Activated CD4-positive, alpha-beta T cell treated with anti-CD3 and anti-CD28 coated beads, Interleukin-2, amount 10 ng/mL, durations not matched to agents 24 days and 14 days (primary cell): ENCODE measurements around the gene GDF2. TPM values are rescaled to one million over a fixed set of nuclear protein-coding genes. Genes with fewer than 3 reads are reported as not detected.

Source experiments
- DNase-seq: peaks from one replicate; pipeline ENCODE4 v3.0.0; 2022
- H3K27ac Mint-ChIP-seq: one replicate; pipeline ENCODE4 v1.8.0; 2022; ENCODE audit warnings: mild to moderate bottlenecking, mixed read lengths
- H3K27me3 Mint-ChIP-seq: one replicate; pipeline ENCODE4 v1.8.0; 2022; ENCODE audit warnings: mixed read lengths
- H3K36me3 Mint-ChIP-seq: one replicate; pipeline ENCODE4 v1.8.0; 2022; ENCODE audit warnings: low read depth, mild to moderate bottlenecking, mixed read lengths
- H3K4me1 Mint-ChIP-seq: one replicate; pipeline ENCODE4 v1.8.0; 2021; ENCODE audit warnings: mixed read lengths
- H3K4me3 Mint-ChIP-seq: one replicate; pipeline ENCODE4 v1.8.0; 2022; ENCODE audit warnings: mild to moderate bottlenecking, moderate library complexity, mixed read lengths
- H3K9me3 Mint-ChIP-seq: one replicate; pipeline ENCODE4 v1.8.0; 2021; ENCODE audit warnings: mixed read lengths
- intact Hi-C: fragments of 100-400 bp; cut with micrococcal nuclease; formaldehyde crosslinking; loops from one replicate; pipeline ENCODE4 v1.15.1; 2023
- total RNA-seq: library from RNA; stranded (reverse); gene quantifications from 2 replicates; pipeline ENCODE4 v1.2.3, GENCODE V29; 2022

GDF2 gene
- total RNA-seq, 1 donor from 2014 or later = not detected

- no peaks in the 10 kb centered on the region for H3K4me1 Mint-ChIP-seq
- no peaks in the 10 kb centered on the region for H3K36me3 Mint-ChIP-seq
- peaks cover 2% of the 10 kb centered on the region for H3K27me3 Mint-ChIP-seq
- H3K4me3 Mint-ChIP-seq = no peak overlapping the region
- H3K9me3 Mint-ChIP-seq = no peaks in the 10 kb centered on the region
- intact Hi-C loops = no loop called here
- DNase-seq = no peak
- no peak overlapping the region for H3K27ac Mint-ChIP-seq
These were observed 42.1 kb downstream of the GDF2 start for GRCh38 chr10:47364366-47364765.

DNA sequence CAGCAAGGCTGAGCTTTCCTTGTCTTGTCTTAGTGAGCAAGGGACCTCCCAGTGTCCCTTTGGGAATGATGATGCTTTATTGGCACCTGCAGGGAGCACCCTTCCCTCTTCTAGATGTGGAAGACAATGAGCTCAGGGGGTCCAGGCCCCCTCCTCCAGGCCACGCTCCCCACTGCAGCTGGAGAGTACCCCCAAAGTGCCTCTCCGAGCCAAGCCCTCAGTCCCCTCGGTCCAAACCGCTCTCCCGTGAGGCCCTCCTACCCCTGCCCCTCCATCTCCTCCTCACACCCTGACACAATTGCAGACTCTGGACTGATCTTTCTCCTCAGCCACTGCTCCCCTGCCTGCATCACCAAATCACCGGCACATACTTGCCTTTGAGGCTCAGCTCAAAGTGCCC, 42.7 kb downstream of the GDF2 start:
- no peak for DNase-seq
- H3K9me3 Mint-ChIP-seq = no peaks in the 10 kb centered on the region
- no peak overlapping the region for H3K27ac Mint-ChIP-seq
- no peak overlapping the region for H3K4me3 Mint-ChIP-seq
- H3K27me3 Mint-ChIP-seq = peaks cover 2% of the 10 kb centered on the region
- no peaks in the 10 kb centered on the region for H3K36me3 Mint-ChIP-seq
- intact Hi-C loops = no loop called here
- no peaks in the 10 kb centered on the region for H3K4me1 Mint-ChIP-seq

GRCh38 chr10:47365431-47366180, 43.4 kb downstream of the GDF2 start:
- intact Hi-C loops = no loop called here
- Mint-ChIP-seq H3K9me3 (no peaks in the 10 kb centered on the region), H3K27me3 (peaks cover 2% of the 10 kb centered on the region), H3K4me1 (no peaks in the 10 kb centered on the region), H3K27ac (no peak overlapping the region), H3K4me3 (no peak overlapping the region), H3K36me3 (no peaks in the 10 kb centered on the region)
- DNase-seq = no peak

DNA sequence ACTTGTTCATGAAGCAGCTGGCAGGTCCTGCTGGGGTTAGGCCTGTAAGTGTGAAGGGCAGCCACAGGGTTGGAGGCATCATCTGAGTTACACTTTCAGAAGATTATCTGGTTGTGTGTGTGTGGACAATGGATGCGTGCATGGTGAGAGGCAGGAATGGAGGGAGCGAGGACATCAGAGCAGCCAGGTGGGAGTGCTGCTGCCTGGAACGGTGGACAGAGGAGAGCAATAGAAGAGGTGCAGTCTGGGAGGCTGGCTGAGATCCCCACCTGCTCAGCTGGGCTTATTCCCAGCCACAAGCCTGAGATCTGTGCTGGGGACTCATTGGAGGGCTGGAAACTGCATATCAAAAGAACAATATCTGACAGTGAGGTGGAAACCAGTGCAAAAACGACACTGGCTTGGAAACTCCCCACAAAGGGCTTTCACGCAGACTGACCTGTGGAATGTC, 44.0 kb downstream of the GDF2 start:
- H3K4me1 Mint-ChIP-seq = no peaks in the 10 kb centered on the region
- no peak for DNase-seq
- no peaks in the 10 kb centered on the region for H3K36me3 Mint-ChIP-seq
- intact Hi-C loops = no loop called here
- H3K4me3 Mint-ChIP-seq = no peak overlapping the region
- H3K27me3 Mint-ChIP-seq = peaks cover 2% of the 10 kb centered on the region
- H3K9me3 Mint-ChIP-seq = no peaks in the 10 kb centered on the region
- H3K27ac Mint-ChIP-seq = no peak overlapping the region

DNA sequence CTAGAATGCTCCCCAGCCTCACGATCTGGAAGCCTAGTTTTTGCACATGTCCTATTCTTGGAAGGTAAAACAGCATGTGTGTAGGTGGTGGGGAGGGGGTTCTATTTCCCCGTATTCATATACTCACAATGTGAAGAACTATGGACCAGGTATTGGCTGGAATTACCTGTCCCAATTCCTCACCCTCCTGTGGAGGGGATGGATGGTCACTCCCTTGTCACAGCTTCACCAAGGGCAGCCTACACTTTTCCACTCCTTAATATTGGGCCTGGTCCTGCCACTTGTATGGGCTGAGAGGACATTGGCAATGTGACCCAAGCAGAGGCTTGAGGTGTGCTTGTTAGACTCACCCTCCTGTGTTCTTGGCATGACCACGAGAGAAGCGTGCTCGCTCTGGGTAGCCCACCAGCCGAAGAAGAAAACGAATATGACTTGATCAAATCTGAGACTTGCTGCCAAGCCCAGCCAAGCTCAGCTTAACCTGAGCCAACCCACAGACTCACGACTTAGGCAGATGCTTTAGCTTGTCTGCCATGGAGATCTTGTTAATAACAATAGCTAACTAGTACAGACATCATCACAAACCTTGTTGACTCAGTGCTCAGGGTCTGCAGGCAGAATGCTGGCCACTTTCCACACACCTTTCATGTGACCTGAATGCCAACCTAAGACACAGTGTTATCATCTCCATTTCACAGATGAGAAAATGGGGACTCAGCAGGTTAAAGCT, 44.6 kb downstream of the GDF2 start:
- no peak overlapping the region for H3K4me3 Mint-ChIP-seq
- no peaks in the 10 kb centered on the region for H3K9me3 Mint-ChIP-seq
- H3K27ac Mint-ChIP-seq = no peak overlapping the region
- DNase-seq = no peak
- intact Hi-C loops = no loop called here
- no peaks in the 10 kb centered on the region for H3K4me1 Mint-ChIP-seq
- peaks cover 2% of the 10 kb centered on the region for H3K27me3 Mint-ChIP-seq
- H3K36me3 Mint-ChIP-seq = no peaks in the 10 kb centered on the region

DNA sequence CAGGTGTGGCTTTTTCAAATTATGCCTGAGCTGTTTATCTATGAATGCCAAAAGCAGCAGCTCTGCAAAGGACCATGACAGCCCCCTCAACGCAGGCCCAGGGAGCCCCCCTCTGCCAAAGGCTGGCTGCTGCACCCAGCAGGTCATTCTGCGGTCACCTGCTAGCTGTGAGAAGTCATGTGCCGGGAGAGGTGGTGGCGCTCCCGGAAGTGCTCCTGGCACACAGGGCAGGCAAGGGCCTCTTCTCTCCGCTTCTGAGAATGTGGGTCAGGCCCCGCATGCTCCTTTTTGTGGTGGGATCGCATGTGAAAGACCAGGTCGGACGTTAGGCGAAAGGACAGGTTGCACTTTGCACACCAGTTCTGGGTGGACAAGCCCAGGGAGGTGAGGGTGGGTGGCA, 45.4 kb downstream of the GDF2 start:
- Mint-ChIP-seq H3K4me3 (no peak overlapping the region), H3K9me3 (no peaks in the 10 kb centered on the region), H3K27me3 (peaks cover 2% of the 10 kb centered on the region), H3K4me1 (peaks cover 2% of the 10 kb centered on the region), H3K36me3 (no peaks in the 10 kb centered on the region), H3K27ac (no peak overlapping the region)
- intact Hi-C loops = no loop called here
- DNase-seq = no peak

- H3K36me3 Mint-ChIP-seq = no peaks in the 10 kb centered on the region
- intact Hi-C loops = no loop called here
- H3K27ac Mint-ChIP-seq = no peak overlapping the region
- H3K4me1 Mint-ChIP-seq = peaks cover 5% of the 10 kb centered on the region
- H3K9me3 Mint-ChIP-seq = no peaks in the 10 kb centered on the region
- DNase-seq = no peak
- peaks cover 2% of the 10 kb centered on the region for H3K27me3 Mint-ChIP-seq
- H3K4me3 Mint-ChIP-seq = no peak overlapping the region
These were observed 46.4 kb downstream of the GDF2 start for GRCh38 chr10:47368431-47369180.

GRCh38 chr10:47369251-47369894, 47.1 kb downstream of the GDF2 start:
- peaks cover 5% of the 10 kb centered on the region for H3K4me1 Mint-ChIP-seq
- H3K36me3 Mint-ChIP-seq = no peaks in the 10 kb centered on the region
- no peak for DNase-seq
- H3K9me3 Mint-ChIP-seq = no peaks in the 10 kb centered on the region
- peaks cover 2% of the 10 kb centered on the region for H3K27me3 Mint-ChIP-seq
- no peak overlapping the region for H3K4me3 Mint-ChIP-seq
- intact Hi-C loops = no loop called here
- H3K27ac Mint-ChIP-seq = no peak overlapping the region

- no peak overlapping the region for H3K4me3 Mint-ChIP-seq
- DNase-seq = no peak
- H3K9me3 Mint-ChIP-seq = no peaks in the 10 kb centered on the region
- peaks cover 2% of the 10 kb centered on the region for H3K27me3 Mint-ChIP-seq
- intact Hi-C loops = no loop called here
- H3K4me1 Mint-ChIP-seq = peaks cover 5% of the 10 kb centered on the region
- no peaks in the 10 kb centered on the region for H3K36me3 Mint-ChIP-seq
- H3K27ac Mint-ChIP-seq = no peak overlapping the region
These were observed 47.9 kb downstream of the GDF2 start for GRCh38 chr10:47370015-47370767.

- H3K4me1 Mint-ChIP-seq = peaks cover 5% of the 10 kb centered on the region
- peaks cover 6% of the 10 kb centered on the region for H3K27me3 Mint-ChIP-seq
- no peak overlapping the region for H3K27ac Mint-ChIP-seq
- H3K36me3 Mint-ChIP-seq = no peaks in the 10 kb centered on the region
- H3K9me3 Mint-ChIP-seq = no peaks in the 10 kb centered on the region
- no peak overlapping the region for H3K4me3 Mint-ChIP-seq
- intact Hi-C loops = no loop called here
- no peak for DNase-seq
These were observed 48.6 kb downstream of the GDF2 start for GRCh38 chr10:47370878-47371277.

GRCh38 chr10:47371629-47372485, 49.6 kb downstream of the GDF2 start:
- no peaks in the 10 kb centered on the region for H3K36me3 Mint-ChIP-seq
- peaks cover 5% of the 10 kb centered on the region for H3K4me1 Mint-ChIP-seq
- H3K27me3 Mint-ChIP-seq = peaks cover 8% of the 10 kb centered on the region
- H3K9me3 Mint-ChIP-seq = no peaks in the 10 kb centered on the region
- intact Hi-C loops = no loop called here
- H3K4me3 Mint-ChIP-seq = no peak overlapping the region
- no peak for DNase-seq
- no peak overlapping the region for H3K27ac Mint-ChIP-seq

GRCh38 chr10:47372726-47373125, 50.5 kb downstream of the GDF2 start:
- Mint-ChIP-seq H3K36me3 (no peaks in the 10 kb centered on the region), H3K27me3 (peaks cover 17% of the 10 kb centered on the region), H3K27ac (no peak overlapping the region), H3K4me1 (peaks cover 5% of the 10 kb centered on the region), H3K9me3 (no peaks in the 10 kb centered on the region), H3K4me3 (no peak overlapping the region)
- DNase-seq = no peak
- intact Hi-C loops = no loop called here
